Subcutaneous adipose tissue (tissue), 4 donors: ENCODE data around the gene SYT6. TPM values are rescaled to one million over a fixed set of nuclear protein-coding genes. Genes with fewer than 3 reads are reported as not detected.

Experiments used
- total RNA-seq, 4 donors: library from RNA; depleted of rRNA; stranded (reverse); fragments of >200 nt; gene quantifications; one replicate each; pipeline ENCODE4 v1.1.0, GENCODE V29; 2016
- TF ChIP-seq, protein P1 (sequence below): fragments of 450-650 bp; IDR thresholded peaks from one replicate; pipeline ENCODE4 v1.5.1; 2016; ENCODE audit warnings: low read depth, mild to moderate bottlenecking, control low read depth, antibody characterized with exemption, moderate library complexity

Gene SYT6
- total RNA-seq, 4 donors from 2014 or later, result 0.19 TPM; not detected in 3

- TF ChIP-seq, protein P1, sequence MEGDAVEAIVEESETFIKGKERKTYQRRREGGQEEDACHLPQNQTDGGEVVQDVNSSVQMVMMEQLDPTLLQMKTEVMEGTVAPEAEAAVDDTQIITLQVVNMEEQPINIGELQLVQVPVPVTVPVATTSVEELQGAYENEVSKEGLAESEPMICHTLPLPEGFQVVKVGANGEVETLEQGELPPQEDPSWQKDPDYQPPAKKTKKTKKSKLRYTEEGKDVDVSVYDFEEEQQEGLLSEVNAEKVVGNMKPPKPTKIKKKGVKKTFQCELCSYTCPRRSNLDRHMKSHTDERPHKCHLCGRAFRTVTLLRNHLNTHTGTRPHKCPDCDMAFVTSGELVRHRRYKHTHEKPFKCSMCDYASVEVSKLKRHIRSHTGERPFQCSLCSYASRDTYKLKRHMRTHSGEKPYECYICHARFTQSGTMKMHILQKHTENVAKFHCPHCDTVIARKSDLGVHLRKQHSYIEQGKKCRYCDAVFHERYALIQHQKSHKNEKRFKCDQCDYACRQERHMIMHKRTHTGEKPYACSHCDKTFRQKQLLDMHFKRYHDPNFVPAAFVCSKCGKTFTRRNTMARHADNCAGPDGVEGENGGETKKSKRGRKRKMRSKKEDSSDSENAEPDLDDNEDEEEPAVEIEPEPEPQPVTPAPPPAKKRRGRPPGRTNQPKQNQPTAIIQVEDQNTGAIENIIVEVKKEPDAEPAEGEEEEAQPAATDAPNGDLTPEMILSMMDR, result no peak
Observed at GRCh38 chr1:114130213-114130612, 23.5 kb downstream of the SYT6 start.

DNA sequence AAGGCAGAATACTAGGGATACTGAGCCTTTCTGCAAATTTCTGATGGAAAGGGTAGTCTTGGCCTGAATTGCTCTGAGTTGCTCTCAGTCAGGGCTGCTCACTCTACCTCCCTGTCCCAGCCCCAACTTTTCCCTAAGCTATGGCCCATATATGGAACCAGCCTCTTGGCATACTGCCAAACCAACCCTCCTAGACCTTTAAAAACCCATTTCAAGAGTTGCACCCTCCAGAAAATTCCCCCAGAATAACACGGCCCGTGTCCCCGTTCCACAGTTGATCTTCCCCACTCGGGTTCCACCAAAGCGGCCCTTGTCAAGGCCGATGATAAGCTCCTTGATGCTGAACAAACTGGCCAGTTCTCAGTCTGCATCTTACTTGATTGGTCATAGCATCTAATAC lies 25.4 kb downstream of the SYT6 start:
- TF ChIP-seq, protein P1, result no peak

GRCh38 chr1:114126261-114127095 lies 27.2 kb downstream of the SYT6 start:
- TF ChIP-seq, protein P1, result no peak

DNA sequence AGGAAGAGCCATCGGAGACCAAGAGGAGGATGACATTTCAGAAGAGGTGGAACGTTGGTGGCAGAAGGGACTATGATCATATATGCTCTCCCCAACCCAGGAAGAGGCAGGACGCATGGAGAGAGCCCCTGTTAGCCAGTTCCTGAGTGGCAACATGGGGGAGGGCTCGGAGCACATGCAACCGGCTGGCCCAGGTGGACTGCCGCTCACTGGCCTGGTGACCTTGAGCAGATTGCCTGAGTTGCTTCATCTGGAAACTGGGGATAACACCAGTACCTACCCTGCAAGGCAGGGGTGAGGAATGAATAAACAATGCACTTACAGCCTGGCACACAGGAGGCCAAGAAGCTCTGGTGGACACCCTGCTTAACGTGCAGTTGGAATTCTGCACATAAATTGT lies 29.0 kb downstream of the SYT6 start:
- TF ChIP-seq, protein P1, result no peak

- TF ChIP-seq, protein P1, result no peak
Observed at GRCh38 chr1:114122941-114123618, 30.6 kb downstream of the SYT6 start.

DNA sequence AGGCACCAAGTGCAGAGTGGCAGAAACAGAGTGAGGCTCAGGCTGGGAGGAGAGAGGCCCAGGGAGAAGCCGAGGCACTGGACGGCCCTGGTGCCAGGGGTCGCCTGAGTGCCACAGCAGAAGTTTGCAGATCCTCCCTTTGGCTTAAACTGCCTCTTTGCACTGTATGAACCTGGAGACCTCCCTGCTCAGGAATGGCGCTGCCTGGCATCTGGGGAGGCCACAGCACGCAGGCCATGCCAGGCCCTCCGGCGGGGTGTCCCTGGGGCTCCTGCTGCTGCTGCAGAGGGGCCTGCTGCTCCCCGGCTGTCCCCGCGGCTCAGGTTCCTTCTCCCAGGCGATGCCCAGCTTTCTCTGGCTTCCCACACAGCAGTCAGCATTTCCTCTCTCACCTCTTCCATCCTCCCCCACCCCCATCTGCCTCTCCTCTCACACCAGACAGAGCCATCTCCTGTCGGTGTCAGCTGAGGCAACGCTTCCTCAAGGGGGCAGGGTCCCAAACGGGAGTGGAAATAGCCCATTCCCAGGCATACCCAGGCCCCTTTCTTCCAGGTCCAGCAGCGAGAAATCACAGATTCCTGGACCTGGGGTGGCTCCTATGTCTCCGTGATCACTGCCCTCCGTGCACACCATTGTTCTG lies 35.2 kb downstream of the SYT6 start:
- TF ChIP-seq, protein P1, result no peak

- TF ChIP-seq, protein P1, result no peak
Observed at GRCh38 chr1:114117654-114118053, 36.0 kb downstream of the SYT6 start.
